ENCODE results near the gene SLC23A3.

The SLC23A3 gene

DNA sequence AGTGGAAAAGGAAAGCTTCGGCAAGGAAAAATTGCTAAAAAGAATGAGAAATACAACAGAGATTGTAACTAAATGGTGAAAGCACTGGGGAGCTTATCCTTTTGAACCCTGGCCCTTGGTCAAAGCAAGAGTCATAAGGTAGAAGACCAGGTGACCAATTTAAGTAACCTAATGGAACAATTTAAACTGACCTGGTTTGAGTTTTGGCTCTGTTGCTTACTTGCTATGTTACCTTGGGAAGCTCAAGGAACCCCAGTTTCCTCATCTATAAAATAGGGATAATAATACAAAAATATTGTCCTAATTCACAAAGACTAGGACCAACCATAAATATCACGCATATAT, 57.8 kb downstream of the SLC23A3 start:
- in situ Hi-C loops (cut with HindIII; ENCODE audit: low sequenced_read_pairs), result no loop called here
- no peak overlapping the region for H3K4me3 ChIP-seq (ENCODE audit: low read depth, low read length)
- DNase-seq (ENCODE audit: low read depth, low spot score), result no peak
- no peak for TF ChIP-seq CTCF (IDR thresholded peaks at IDR 0.05; ENCODE audit: low read depth, low read length)
